Naive thymus-derived CD4-positive, alpha-beta T cell (primary cell): ENCODE data around the gene GABRA1. TPM values are rescaled to one million over a fixed set of nuclear protein-coding genes. Genes with fewer than 3 reads are reported as not detected.

Source experiments
- ATAC-seq: fragments of 150-1000 bp; cut with Tn5 transposase; 2 replicates; pipeline ENCODE4 v1.10.0; 2021; ENCODE audit warnings: mild to moderate bottlenecking, moderate library complexity
- CTCF ChIA-PET: fragments of 350-600 bp; sonication (Branson Sonifier 250); formaldehyde crosslinking; loops from one replicate; lab custom pipeline; 2021; ENCODE audit warnings: antibody characterized with exemption; lab: Charles Lee
- POLR2A ChIA-PET: fragments of 350-600 bp; sonication (Branson Sonifier 250); formaldehyde crosslinking; loops from one replicate; lab custom pipeline; 2021; ENCODE audit warnings: antibody characterized with exemption, inconsistent platforms; lab: Charles Lee
- DNase-seq, 9 donors: peaks; one replicate each; pipeline versions ENCODE4 v3.0.0 to v3.0.0-alpha.2; 2020 to 2022; ENCODE audit warnings: mixed read lengths in 1 of 9
- H3K27ac ChIP-seq: one replicate; pipeline ENCODE4 v1.7.0; 2013; ENCODE audit warnings: mild to moderate bottlenecking, low read depth, low read length, moderate library complexity
- H3K27me3 ChIP-seq, 2 donors: one replicate each; pipeline ENCODE4 v1.7.0; 2013; ENCODE audit warnings: low read length in 2 of 2, mild to moderate bottlenecking in 2 of 2, moderate library complexity in 2 of 2; ENCODE audit not compliant: control insufficient read depth in 2 of 2, insufficient read depth in 2 of 2
- H3K36me3 ChIP-seq, 3 experiments: 1 replicate in 2 of 3; 2 replicates in 1 of 3; pipeline ENCODE4 v1.7.0; 2013; ENCODE audit warnings: low read length in 3 of 3, mild to moderate bottlenecking in 3 of 3, moderate library complexity in 1 of 3; ENCODE audit not compliant: insufficient read depth in 3 of 3, control insufficient read depth in 2 of 3
- H3K4me1 ChIP-seq, 2 donors: one replicate each; pipeline ENCODE4 v1.7.0; 2013; ENCODE audit warnings: low read length in 2 of 2, mild to moderate bottlenecking in 2 of 2, moderate library complexity in 1 of 2; ENCODE audit not compliant: control insufficient read depth in 2 of 2, insufficient read depth in 2 of 2
- H3K4me3 ChIP-seq: 2 replicates; pipeline ENCODE4 v1.7.0; 2013; ENCODE audit warnings: mild to moderate bottlenecking, low read length
- H3K9me3 ChIP-seq, 3 experiments: 1 replicate in 2 of 3; 2 replicates in 1 of 3; pipeline ENCODE4 v1.7.0; 2013; ENCODE audit warnings: low read length in 3 of 3; ENCODE audit not compliant: control insufficient read depth in 2 of 3
- H3K27ac Mint-ChIP-seq, 9 donors: one replicate each; pipeline ENCODE4 v1.8.0; 2020 to 2022; ENCODE audit warnings: mixed read lengths in 9 of 9, mild to moderate bottlenecking in 8 of 9, moderate library complexity in 5 of 9, inconsistent platforms in 2 of 9
- H3K27me3 Mint-ChIP-seq, 5 donors: one replicate each; pipeline ENCODE4 v1.8.0; 2021 to 2022; ENCODE audit warnings: mixed read lengths in 5 of 5, mild to moderate bottlenecking in 1 of 5
- H3K36me3 Mint-ChIP-seq, 5 donors: one replicate each; pipeline ENCODE4 v1.8.0; 2020 to 2022; ENCODE audit warnings: mixed read lengths in 5 of 5, mild to moderate bottlenecking in 3 of 5, inconsistent platforms in 1 of 5
- H3K4me1 Mint-ChIP-seq, 7 donors: one replicate each; pipeline ENCODE4 v1.8.0; 2020 to 2022; ENCODE audit warnings: mixed read lengths in 7 of 7, mild to moderate bottlenecking in 3 of 7, inconsistent platforms in 1 of 7
- H3K4me3 Mint-ChIP-seq, 10 donors: one replicate each; pipeline ENCODE4 v1.8.0; 2020 to 2022; ENCODE audit warnings: mild to moderate bottlenecking in 10 of 10, mixed read lengths in 10 of 10, moderate library complexity in 6 of 10, inconsistent platforms in 2 of 10
- H3K9me3 Mint-ChIP-seq, 11 donors: one replicate each; pipeline ENCODE4 v1.8.0; 2020 to 2022; ENCODE audit warnings: mixed read lengths in 11 of 11, mild to moderate bottlenecking in 4 of 11, inconsistent platforms in 1 of 11, moderate library complexity in 1 of 11
- intact Hi-C, 2 donors: fragments of 100-400 bp; cut with micrococcal nuclease; formaldehyde crosslinking; loops; one replicate each; pipeline ENCODE4 v1.15.1; 2023
- polyA plus RNA-seq, 2 donors: library from polyadenylated mRNA; unstranded; fragments of 300-500 nt; fragmentation: Illumina TruSeq; gene quantifications; one replicate each; pipeline ENCODE4 v1.2.3, GENCODE V29; 2021
- total RNA-seq, 6 experiments: library from RNA in 5 of 6; stranded (reverse) in 5 of 6; gene quantifications; 1 replicate in 5 of 6; 2 replicates in 1 of 6; pipeline ENCODE4 v1.2.3 and lab custom pipeline; 2021 to 2026

GABRA1 gene
- total RNA-seq (not detected), polyA plus RNA-seq (not detected), total RNA-seq (lab: John Stamatoyannopoulos, UW) (not detected)

GRCh38 chr5:161847941-161848391 is at the start of gene GABRA1:
Gene GABRA1, plus strand, starts transcription at chr5:161848120. Its CDS starts 2,691 bp downstream, at chr5:161850811.
- H3K36me3 Mint-ChIP-seq = no peaks in the 10 kb centered on the region
- no peak for DNase-seq
- H3K4me3 Mint-ChIP-seq = no peak within 1 kb of the TSS
- CTCF ChIA-PET = no interaction called here
- Histone ChIP-seq H3K27ac (no peak within 1 kb of the TSS), H3K9me3 (no peaks in the 10 kb centered on the region), H3K4me1 (no peaks in the 10 kb centered on the region), H3K4me3 (no peak within 1 kb of the TSS), H3K27me3 (no peaks in the 10 kb centered on the region), H3K36me3 (no peaks in the 10 kb centered on the region)
- ATAC-seq = no peak
- POLR2A ChIA-PET = no interaction called here
- H3K27ac Mint-ChIP-seq = no peak within 1 kb of the TSS
- intact Hi-C loops = no loop called here
- no peaks in the 10 kb centered on the region for H3K4me1 Mint-ChIP-seq
- peaks cover 13 to 27% (median 19%) of the 10 kb centered on the region in 5 donors for H3K27me3 Mint-ChIP-seq
- peaks cover 0 to 19% (median 3%) of the 10 kb centered on the region in 11 donors for H3K9me3 Mint-ChIP-seq

- Mint-ChIP-seq H3K27ac (no peak overlapping the region), H3K4me3 (no peak overlapping the region), H3K27me3 (no peaks in the 10 kb centered on the region), H3K36me3 (no peaks in the 10 kb centered on the region), H3K9me3 (peaks cover 0 to 8% (median 2%) of the 10 kb centered on the region in 11 donors), H3K4me1 (no peaks in the 10 kb centered on the region)
- no peak for DNase-seq
- no peak overlapping the region for H3K27ac ChIP-seq
- POLR2A ChIA-PET = no interaction called here
- H3K9me3 ChIP-seq = no peaks in the 10 kb centered on the region
- H3K27me3 ChIP-seq = no peaks in the 10 kb centered on the region
- ATAC-seq = no peak
- CTCF ChIA-PET = no interaction called here
- H3K4me1 ChIP-seq = no peaks in the 10 kb centered on the region
- intact Hi-C loops = no loop called here
- H3K36me3 ChIP-seq = no peaks in the 10 kb centered on the region
- no peak overlapping the region for H3K4me3 ChIP-seq
Measured at GRCh38 chr5:161799316-161799715, 48.6 kb upstream of the GABRA1 start.

GRCh38 chr5:161804263-161804662 is 43.7 kb upstream of the GABRA1 start:
- peaks cover 0 to 8% (median 4%) of the 10 kb centered on the region in 11 donors for H3K9me3 Mint-ChIP-seq
- Histone ChIP-seq H3K36me3 (no peaks in the 10 kb centered on the region), H3K9me3 (no peaks in the 10 kb centered on the region), H3K4me1 (no peaks in the 10 kb centered on the region), H3K27me3 (no peaks in the 10 kb centered on the region), H3K27ac (no peak overlapping the region), H3K4me3 (no peak overlapping the region)
- H3K4me1 Mint-ChIP-seq = no peaks in the 10 kb centered on the region
- ChIA-PET POLR2A (no interaction called here), CTCF (no interaction called here)
- ATAC-seq = no peak
- DNase-seq = no peak
- intact Hi-C loops = no loop called here
- no peak overlapping the region for H3K4me3 Mint-ChIP-seq
- H3K27ac Mint-ChIP-seq = no peak overlapping the region
- no peaks in the 10 kb centered on the region for H3K27me3 Mint-ChIP-seq
- no peaks in the 10 kb centered on the region for H3K36me3 Mint-ChIP-seq

- H3K4me1 Mint-ChIP-seq = no peaks in the 10 kb centered on the region
- no peaks in the 10 kb centered on the region for H3K36me3 ChIP-seq
- intact Hi-C loops = no loop called here
- H3K36me3 Mint-ChIP-seq = no peaks in the 10 kb centered on the region
- H3K27me3 Mint-ChIP-seq = peaks cover 13 to 27% (median 19%) of the 10 kb centered on the region in 5 donors
- no peak overlapping the region for H3K4me3 ChIP-seq
- H3K4me1 ChIP-seq = no peaks in the 10 kb centered on the region
- no peaks in the 10 kb centered on the region for H3K27me3 ChIP-seq
- H3K9me3 ChIP-seq = no peaks in the 10 kb centered on the region
- H3K4me3 Mint-ChIP-seq = no peak overlapping the region
- ChIA-PET POLR2A (interaction anchor here (0.6 kb wide), 1 partner anchor 1285 kb away, joined by 3 read pairs; no protein-coding TSS in a partner anchor), CTCF (no interaction called here)
- H3K9me3 Mint-ChIP-seq = peaks cover 0 to 19% (median 3%) of the 10 kb centered on the region in 11 donors
- no peak overlapping the region for H3K27ac ChIP-seq
- no peak overlapping the region for H3K27ac Mint-ChIP-seq
- ATAC-seq = no peak
- no peak for DNase-seq
Measured at GRCh38 chr5:161846746-161847145, 1.2 kb upstream of the GABRA1 start.

DNA sequence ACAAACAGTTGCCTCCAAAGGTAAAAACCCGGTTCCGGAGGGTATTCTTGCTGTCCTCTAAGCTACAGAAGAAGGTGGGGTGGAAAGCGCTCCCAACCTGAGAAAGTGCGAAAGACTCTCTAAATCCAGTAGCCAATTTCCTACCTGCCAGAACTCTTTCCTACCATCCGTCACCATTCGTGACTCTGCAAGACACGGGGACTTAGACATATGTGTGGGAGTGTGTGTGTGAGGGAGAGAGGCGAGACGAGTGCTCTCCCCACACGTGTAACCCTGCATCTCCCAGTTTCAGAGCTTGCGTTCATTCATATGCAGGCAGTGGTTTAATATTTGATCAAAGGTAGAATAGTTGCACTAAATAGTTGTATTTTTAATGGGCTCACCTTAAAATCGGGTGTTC is 473 bp upstream of the GABRA1 start:
- Mint-ChIP-seq H3K4me3 (no peak overlapping the region), H3K9me3 (peaks cover 0 to 19% (median 3%) of the 10 kb centered on the region in 11 donors), H3K4me1 (no peaks in the 10 kb centered on the region), H3K27me3 (peaks cover 13 to 27% (median 19%) of the 10 kb centered on the region in 5 donors), H3K27ac (no peak overlapping the region), H3K36me3 (no peaks in the 10 kb centered on the region)
- Histone ChIP-seq H3K36me3 (no peaks in the 10 kb centered on the region), H3K27ac (no peak overlapping the region), H3K9me3 (no peaks in the 10 kb centered on the region), H3K4me3 (no peak overlapping the region), H3K27me3 (no peaks in the 10 kb centered on the region), H3K4me1 (no peaks in the 10 kb centered on the region)
- intact Hi-C loops = no loop called here
- DNase-seq = no peak
- ATAC-seq = no peak
- ChIA-PET CTCF (no interaction called here), POLR2A (no interaction called here)

DNA sequence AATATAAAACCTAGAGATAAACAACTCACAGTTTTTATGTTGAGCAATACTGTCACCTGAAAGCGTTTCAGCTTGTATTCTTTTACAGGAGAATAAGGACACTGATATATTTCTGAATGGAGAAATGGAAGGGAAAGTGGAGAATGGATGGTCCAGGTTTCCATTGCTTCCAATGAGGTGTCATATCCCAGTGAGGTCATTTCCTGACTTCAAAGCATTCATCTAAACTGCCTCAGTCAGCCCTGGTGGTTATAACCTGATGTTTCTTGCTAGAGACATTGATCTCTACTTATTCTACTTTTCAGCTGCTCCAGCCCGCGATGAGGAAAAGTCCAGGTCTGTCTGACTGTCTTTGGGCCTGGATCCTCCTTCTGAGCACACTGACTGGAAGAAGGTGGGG is 2.6 kb downstream of the GABRA1 start:
- H3K9me3 ChIP-seq = no peaks in the 10 kb centered on the region
- ATAC-seq = no peak
- no peaks in the 10 kb centered on the region for H3K4me1 ChIP-seq
- no peaks in the 10 kb centered on the region for H3K27me3 ChIP-seq
- H3K27me3 Mint-ChIP-seq = peaks cover 13 to 27% (median 19%) of the 10 kb centered on the region in 5 donors
- H3K36me3 ChIP-seq = no peaks in the 10 kb centered on the region
- H3K4me1 Mint-ChIP-seq = no peaks in the 10 kb centered on the region
- no peak overlapping the region for H3K4me3 ChIP-seq
- no peak overlapping the region for H3K27ac Mint-ChIP-seq
- H3K27ac ChIP-seq = no peak overlapping the region
- ChIA-PET POLR2A (no interaction called here), CTCF (no interaction called here)
- no peak for DNase-seq
- intact Hi-C loops = loop anchor here in 1 of 2 donors (5.0 kb wide), 1 partner anchor 1497 kb away; no protein-coding TSS in a partner anchor
- H3K36me3 Mint-ChIP-seq = no peaks in the 10 kb centered on the region
- peaks cover 0 to 19% (median 3%) of the 10 kb centered on the region in 11 donors for H3K9me3 Mint-ChIP-seq
- no peak overlapping the region for H3K4me3 Mint-ChIP-seq

GRCh38 chr5:161851691-161852299 is 3.9 kb downstream of the GABRA1 start:
- no peak overlapping the region for H3K27ac ChIP-seq
- Mint-ChIP-seq H3K36me3 (no peaks in the 10 kb centered on the region), H3K4me3 (no peak overlapping the region), H3K4me1 (no peaks in the 10 kb centered on the region), H3K9me3 (peaks cover 0 to 16% (median 3%) of the 10 kb centered on the region in 11 donors), H3K27me3 (peaks cover 13 to 22% (median 16%) of the 10 kb centered on the region in 5 donors), H3K27ac (no peak overlapping the region)
- ATAC-seq = no peak
- no peaks in the 10 kb centered on the region for H3K9me3 ChIP-seq
- H3K36me3 ChIP-seq = no peaks in the 10 kb centered on the region
- intact Hi-C loops = loop anchor here in 1 of 2 donors (5.0 kb wide), 1 partner anchor 1496 kb away; no protein-coding TSS in a partner anchor
- DNase-seq = no peak
- CTCF ChIA-PET = no interaction called here
- H3K27me3 ChIP-seq = no peaks in the 10 kb centered on the region
- POLR2A ChIA-PET = no interaction called here
- H3K4me3 ChIP-seq = no peak overlapping the region
- no peaks in the 10 kb centered on the region for H3K4me1 ChIP-seq
